Common myeloid progenitor, CD34-positive (primary cell): ENCODE measurements around the gene RCCD1.

ENCODE experiments used
- CTCF ChIA-PET: fragments of 350-600 bp; sonication (Branson Sonifier 250); formaldehyde crosslinking; loops from one replicate; lab custom pipeline; 2021; ENCODE audit warnings: antibody characterized with exemption; lab: Charles Lee
- POLR2A ChIA-PET: fragments of 350-600 bp; sonication (Branson Sonifier 250); formaldehyde crosslinking; loops from one replicate; lab custom pipeline; 2021; ENCODE audit warnings: antibody characterized with exemption; lab: Charles Lee
- DNase-seq, 3 donors: peaks; one replicate each; pipeline versions ENCODE4 v3.0.0 to v3.0.0-alpha.2; 2013
- H3K27ac ChIP-seq, 2 experiments: 1 replicate in 1 of 2; 2 replicates in 1 of 2; pipeline ENCODE4 v1.7.0; 2013; ENCODE audit warnings: inconsistent platforms in 2 of 2, low read length in 2 of 2, mild to moderate bottlenecking in 2 of 2, low read depth in 1 of 2, moderate library complexity in 1 of 2; ENCODE audit not compliant: severe bottlenecking in 2 of 2, insufficient read depth in 1 of 2, poor library complexity in 1 of 2
- H3K27me3 ChIP-seq, 5 experiments: replicated peaks in 2 of 5; 1 replicate in 3 of 5; 2 replicates in 2 of 5; pipeline versions ENCODE4 v1.6.1 to v1.7.0; 2013; ENCODE audit warnings: low read length in 4 of 5, mild to moderate bottlenecking in 2 of 5, moderate library complexity in 2 of 5, inconsistent platforms in 1 of 5; ENCODE audit not compliant: insufficient read depth in 5 of 5, control insufficient read depth in 4 of 5
- H3K36me3 ChIP-seq, 4 experiments: 1 replicate in 2 of 4; 2 replicates in 2 of 4; pipeline versions ENCODE4 v1.6.1 to v1.7.0; 2013; ENCODE audit warnings: low read length in 3 of 4, control low read depth in 1 of 4, mild to moderate bottlenecking in 1 of 4; ENCODE audit not compliant: control insufficient read depth in 4 of 4, insufficient read depth in 4 of 4
- H3K4me1 ChIP-seq, 4 experiments: 1 replicate in 3 of 4; 2 replicates in 1 of 4; pipeline versions ENCODE4 v1.6.1 to v1.7.1; 2013; ENCODE audit warnings: low read length in 3 of 4, mild to moderate bottlenecking in 3 of 4, control low read depth in 1 of 4, inconsistent platforms in 1 of 4, moderate library complexity in 1 of 4; ENCODE audit not compliant: control insufficient read depth in 4 of 4, insufficient read depth in 4 of 4; ENCODE audit errors: control extremely low read depth in 1 of 4
- H3K4me3 ChIP-seq, 7 experiments: 1 replicate in 4 of 7; 2 replicates in 3 of 7; pipeline versions ENCODE4 v1.5.1 to v1.7.0; 2013; ENCODE audit warnings: mild to moderate bottlenecking in 7 of 7, low read length in 6 of 7, moderate library complexity in 6 of 7, inconsistent platforms in 2 of 7, low read depth in 2 of 7, control low read depth in 1 of 7; ENCODE audit not compliant: insufficient read depth in 4 of 7, control insufficient read depth in 1 of 7; ENCODE audit errors: extremely low read depth in 1 of 7
- H3K9me3 ChIP-seq, 5 experiments: 1 replicate in 4 of 5; 2 replicates in 1 of 5; pipeline versions ENCODE4 v1.6.1 to v1.7.1; 2013; ENCODE audit warnings: low read length in 4 of 5, mild to moderate bottlenecking in 2 of 5, inconsistent platforms in 1 of 5, low read depth in 1 of 5, moderate library complexity in 1 of 5; ENCODE audit not compliant: control insufficient read depth in 4 of 5, insufficient read depth in 2 of 5; ENCODE audit errors: control extremely low read depth in 1 of 5
- WGBS: methylation state at CpG from one replicate; pipeline ENCODE4 v1.1.5; 2013; ENCODE audit not compliant: insufficient coverage; 5-methylcytosine and 5-hydroxymethylcytosine counted together

The RCCD1 gene

DNA sequence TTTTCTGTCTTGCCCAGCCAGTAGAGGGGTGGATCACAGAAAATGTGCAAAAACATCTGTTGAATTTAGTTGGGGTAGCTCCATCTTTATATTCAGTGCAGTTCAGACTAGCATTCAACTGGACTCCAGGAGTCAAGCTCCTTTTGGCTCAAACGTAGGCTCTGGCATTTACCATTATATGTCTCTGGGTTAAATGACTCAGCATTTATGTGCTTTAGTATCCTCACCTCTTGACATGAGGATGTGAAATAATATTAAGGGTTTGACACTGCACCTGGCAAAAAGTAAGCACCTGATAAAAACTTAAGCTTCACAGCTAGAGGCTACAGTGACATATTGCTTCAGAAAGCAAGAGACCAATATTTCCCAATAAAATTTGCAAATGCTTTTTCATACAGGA is 24.9 kb downstream of the RCCD1 start:
- DNase-seq = no peak
- ChIA-PET POLR2A (no interaction called here), CTCF (interaction anchor here (1.7 to 3.3 kb wide), 2 partner anchors 18 to 23 kb away, joined by 4 to 11 read pairs; no protein-coding TSS in a partner anchor)
- no peak overlapping the region for H3K27ac ChIP-seq
- H3K4me1 ChIP-seq = peaks cover 0 to 2% (median 0%) of the 10 kb centered on the region in 4 experiments
- no CpG with 5 or more reads among the region's 1 CpG for WGBS
- no peak overlapping the region for H3K4me3 ChIP-seq
- no peaks in the 10 kb centered on the region for H3K9me3 ChIP-seq
- H3K36me3 ChIP-seq = peaks cover 20 to 87% (median 60%) of the 10 kb centered on the region in 4 experiments
- no peaks in the 10 kb centered on the region for H3K27me3 ChIP-seq

DNA sequence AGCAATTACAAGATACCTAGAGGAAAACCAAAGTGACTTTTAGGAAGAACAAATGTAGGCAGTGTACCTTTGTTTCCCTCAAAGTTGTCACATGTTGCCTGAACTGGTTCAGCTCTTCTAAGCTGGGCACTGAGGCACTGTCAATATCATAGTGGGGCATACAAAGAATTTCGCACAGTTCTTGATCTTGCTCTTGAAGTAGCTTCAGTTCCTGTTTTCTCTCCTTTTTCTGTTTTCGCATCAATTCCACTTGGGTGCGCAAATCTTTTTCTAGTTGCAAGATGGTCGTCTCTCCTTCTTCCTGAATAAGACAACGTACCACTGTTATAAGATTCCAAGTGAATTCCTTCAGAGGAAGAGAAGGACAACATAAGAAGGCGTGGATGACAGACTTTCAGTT is 27.0 kb downstream of the RCCD1 start:
- no peak overlapping the region for H3K27ac ChIP-seq
- H3K27me3 ChIP-seq = no peaks in the 10 kb centered on the region
- no peaks in the 10 kb centered on the region for H3K9me3 ChIP-seq
- peaks cover 16 to 72% (median 46%) of the 10 kb centered on the region in 4 experiments for H3K36me3 ChIP-seq
- no peak for DNase-seq
- no peak overlapping the region for H3K4me3 ChIP-seq
- peaks cover 0 to 2% (median under 1%) of the 10 kb centered on the region in 4 experiments for H3K4me1 ChIP-seq
- POLR2A ChIA-PET = no interaction called here
- CTCF ChIA-PET = interaction anchor here (0.5 to 3.3 kb wide), 3 partner anchors 20 to 543 kb away, joined by 3 to 11 read pairs (median 3); no protein-coding TSS in a partner anchor
- WGBS = 92% methylated on average over 5 of the region's 6 CpGs

DNA sequence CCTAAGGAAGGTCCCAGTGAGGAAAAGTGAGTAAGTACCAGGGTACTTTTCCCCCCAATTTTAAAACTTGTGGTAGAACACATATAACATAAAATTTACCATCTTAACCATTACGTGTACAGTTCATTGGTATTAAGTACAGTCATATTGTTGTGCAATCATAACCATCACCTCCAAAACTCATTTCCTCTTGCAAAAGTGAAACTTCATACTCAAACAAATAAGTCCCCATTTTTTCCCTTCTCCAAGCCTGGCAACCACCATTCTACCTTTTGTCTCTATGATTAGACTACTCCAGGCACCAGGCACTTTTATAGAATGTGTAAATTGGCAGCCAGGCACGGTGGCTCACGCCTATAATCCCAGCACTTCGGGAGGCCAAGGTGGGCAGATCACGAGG is 27.5 kb downstream of the RCCD1 start:
- H3K4me1 ChIP-seq = peaks cover 0 to 7% (median 4%) of the 10 kb centered on the region in 4 experiments
- H3K27ac ChIP-seq = no peak overlapping the region
- H3K36me3 ChIP-seq = peaks cover 16 to 67% (median 44%) of the 10 kb centered on the region in 4 experiments
- ChIA-PET CTCF (interaction anchor here (2.7 kb wide), 1 partner anchor 26 kb away, joined by 11 read pairs; no protein-coding TSS in a partner anchor), POLR2A (no interaction called here)
- 93% methylated on average over 5 of the region's 5 CpGs for WGBS
- no peak overlapping the region for H3K4me3 ChIP-seq
- H3K27me3 ChIP-seq = no peaks in the 10 kb centered on the region
- DNase-seq = peak in 2 of 3 donors; percentile 48 to 56
- no peaks in the 10 kb centered on the region for H3K9me3 ChIP-seq

DNA sequence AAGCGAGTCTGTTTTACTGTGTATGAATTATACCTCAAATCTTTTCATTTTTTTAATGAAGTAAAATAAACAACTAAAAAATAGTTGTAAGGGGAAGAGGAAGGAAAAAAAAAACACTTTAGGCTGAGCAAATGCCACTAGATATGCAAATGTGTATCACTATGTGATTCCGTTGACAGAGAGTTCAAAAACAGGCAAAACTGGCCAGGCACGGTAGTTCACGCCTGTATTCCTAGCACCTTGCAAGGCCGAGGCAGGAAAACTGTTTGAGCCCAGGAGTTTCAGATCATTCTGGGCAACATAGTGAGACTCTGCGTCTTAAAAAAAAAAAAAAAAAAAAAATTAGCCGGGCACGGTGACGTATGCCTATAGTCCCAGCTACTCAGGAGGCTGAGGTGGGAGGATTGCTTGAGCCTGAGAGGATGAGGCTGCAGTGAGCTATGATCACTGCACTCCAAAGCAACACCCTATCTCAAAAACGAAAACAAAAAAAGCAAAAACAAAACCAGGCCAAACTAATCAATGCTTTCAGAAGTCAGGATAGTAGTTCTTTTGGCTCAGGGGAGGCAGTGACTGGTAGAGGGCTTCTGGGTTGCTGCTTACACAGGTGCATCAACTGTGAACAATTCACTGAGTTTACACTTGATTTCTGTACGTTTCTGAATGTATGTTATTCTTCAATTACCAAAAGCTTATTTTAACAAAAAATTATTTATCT is 32.3 kb downstream of the RCCD1 start:
- WGBS = 95% methylated on average over 4 of the region's 11 CpGs
- ChIA-PET CTCF (interaction anchor here (1.2 to 1.4 kb wide), 3 partner anchors 16 to 56 kb away, joined by 3 to 4 read pairs (median 3); no protein-coding TSS in a partner anchor), POLR2A (interaction anchor here (0.6 kb wide), 1 partner anchor 11 kb away, joined by 3 read pairs; no protein-coding TSS in a partner anchor)
- Histone ChIP-seq H3K9me3 (no peaks in the 10 kb centered on the region), H3K4me1 (peaks cover 10 to 35% (median 25%) of the 10 kb centered on the region in 4 experiments), H3K36me3 (peaks cover 5 to 25% (median 13%) of the 10 kb centered on the region in 4 experiments), H3K27me3 (no peaks in the 10 kb centered on the region), H3K27ac (no peak overlapping the region), H3K4me3 (no peak overlapping the region)
- DNase-seq = no peak

DNA sequence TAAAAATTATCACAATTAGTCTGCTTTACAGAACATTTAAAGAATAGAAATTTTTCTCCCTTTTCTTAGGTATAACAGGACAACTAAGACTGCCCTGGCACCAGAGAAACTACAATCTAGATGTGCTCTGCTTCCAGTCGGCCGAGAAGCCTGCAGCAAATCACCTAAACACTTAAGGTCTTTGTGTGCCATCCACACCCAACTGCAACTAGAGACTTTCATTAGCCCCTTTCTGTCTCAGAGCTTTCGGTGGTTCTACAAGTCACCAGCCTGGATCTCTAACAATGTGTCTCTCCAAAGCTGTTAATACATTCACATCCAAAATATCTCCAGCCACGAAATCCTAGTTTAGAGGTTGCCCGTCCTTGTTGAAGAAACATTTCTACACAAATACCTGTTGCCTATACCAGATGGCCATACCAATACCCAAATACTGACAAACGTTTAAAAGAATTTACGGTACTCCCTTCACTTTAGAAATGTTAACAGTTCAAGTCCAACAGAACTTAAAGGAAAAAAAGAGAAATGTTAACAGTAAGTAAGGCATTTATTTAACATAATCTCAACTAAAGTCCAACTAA is 33.0 kb downstream of the RCCD1 start:
- no peaks in the 10 kb centered on the region for H3K9me3 ChIP-seq
- POLR2A ChIA-PET = interaction anchor here (0.6 kb wide), 1 partner anchor 10 kb away, joined by 3 read pairs; no protein-coding TSS in a partner anchor

DNA sequence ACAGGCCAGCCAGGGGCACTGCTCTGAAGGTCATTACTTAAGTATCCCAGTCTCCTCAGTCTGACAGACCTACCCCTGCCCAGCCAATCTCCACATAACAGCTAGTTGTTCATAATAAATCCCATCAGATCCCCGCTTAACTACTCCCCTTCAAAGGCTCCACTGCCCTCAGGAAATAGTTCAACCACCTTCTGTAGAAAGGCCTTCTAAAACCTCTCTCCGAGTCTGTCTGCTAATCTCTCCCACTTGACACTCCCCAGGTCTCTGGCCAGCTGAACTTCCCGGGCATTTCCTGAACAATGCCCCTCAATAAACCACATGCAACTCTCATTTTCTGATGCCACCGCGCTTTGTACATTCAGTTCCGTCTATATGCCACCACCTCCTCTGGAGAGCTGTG is 33.6 kb downstream of the RCCD1 start:
- ChIA-PET CTCF (interaction anchor here (1.0 to 1.8 kb wide), 3 partner anchors 32 to 60 kb away, joined by 4 to 7 read pairs (median 5); no protein-coding TSS in a partner anchor), POLR2A (no interaction called here)
- peaks cover 11 to 46% (median 26%) of the 10 kb centered on the region in 4 experiments for H3K4me1 ChIP-seq
- peaks cover 3 to 12% (median 8%) of the 10 kb centered on the region in 4 experiments for H3K36me3 ChIP-seq
- peak overlapping the region in 1 of 2 experiments; percentile 27 for H3K27ac ChIP-seq
- peak in 2 of 3 donors; percentile 22 to 53 for DNase-seq
- H3K9me3 ChIP-seq = no peaks in the 10 kb centered on the region
- H3K4me3 ChIP-seq = peak overlapping the region in 5 of 7 experiments; percentile 8 to 63 (median 26)
- WGBS = 12% methylated on average over 6 of the region's 6 CpGs
- no peaks in the 10 kb centered on the region for H3K27me3 ChIP-seq

More for the DNA sequence above, 33.0 kb downstream of the RCCD1 start:
- peak overlapping the region in 2 of 7 experiments; percentile 59 to 63 for H3K4me3 ChIP-seq
- H3K4me1 ChIP-seq = peaks cover 10 to 40% (median 24%) of the 10 kb centered on the region in 4 experiments
- 88% methylated on average over 1 of the region's 7 CpGs for WGBS
- peaks cover 5 to 19% (median 11%) of the 10 kb centered on the region in 4 experiments for H3K36me3 ChIP-seq
- peak overlapping the region in 1 of 2 experiments; percentile 27 for H3K27ac ChIP-seq
- no peaks in the 10 kb centered on the region for H3K27me3 ChIP-seq
- no peak for DNase-seq
- CTCF ChIA-PET = interaction anchor here (1.0 to 1.4 kb wide), 4 partner anchors 17 to 57 kb away, joined by 3 to 7 read pairs (median 4); no protein-coding TSS in a partner anchor
